Measurements from ENCODE around the gene PNISR. TPM values are rescaled to one million over a fixed set of nuclear protein-coding genes. Genes with fewer than 3 reads are reported as not detected.

PNISR gene
- total and polyA plus RNA-seq, 2 of the 13 experiments (the other 11 are each of a cell fraction or from before 2014, with no cell fraction given): 43.0 to 48.0 TPM

DNA sequence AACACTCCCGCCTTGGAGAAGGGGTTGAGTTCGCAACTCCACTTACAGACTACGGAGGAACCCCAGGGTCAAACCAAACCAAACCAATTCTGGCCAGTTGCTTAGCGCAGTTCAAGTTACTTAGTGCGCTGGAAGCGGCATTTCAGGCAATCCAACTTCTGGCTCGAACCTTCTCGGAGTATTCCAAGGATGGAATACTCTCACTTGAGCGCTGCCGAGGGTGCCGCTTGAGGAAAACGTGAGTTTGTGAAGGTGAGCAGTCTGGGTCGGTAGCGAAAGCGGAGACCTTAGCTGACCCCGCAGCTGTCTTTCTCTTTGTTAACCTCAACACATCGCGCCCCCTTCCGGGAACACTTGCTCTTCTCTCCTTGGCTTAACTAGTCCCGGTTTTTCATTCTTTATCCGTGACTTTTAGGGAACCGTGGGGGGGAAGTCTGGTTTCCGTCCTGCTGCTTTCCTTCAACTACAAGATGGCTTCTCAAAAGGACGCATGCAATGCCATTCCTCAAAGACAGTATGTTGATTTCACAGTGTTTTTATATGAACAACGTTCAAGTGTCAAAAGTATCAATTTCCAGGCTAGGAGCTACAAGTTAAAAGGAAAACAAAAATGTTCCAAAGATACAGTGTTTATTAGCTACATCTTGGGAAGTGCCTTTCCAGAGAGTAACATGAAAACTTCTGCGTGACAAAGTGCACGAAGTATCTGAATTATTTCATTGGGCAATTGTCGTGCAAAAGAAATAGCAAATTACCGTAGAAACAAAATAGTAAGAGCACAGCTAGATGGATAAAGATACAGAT, 741 bp upstream of the PNISR start (continued):
- TF ChIP-seq ATF4 (CRISPR knock-in tag; IDR thresholded peaks at IDR 0.05): no peak
- no peak for TF ChIP-seq ZBTB37 (CRISPR knock-in tag; IDR thresholded peaks at IDR 0.05)
- no peak for TF ChIP-seq ZNF83 (CRISPR knock-in tag; IDR thresholded peaks at IDR 0.05; ENCODE audit: borderline replicate concordance)
- no peak for TF ChIP-seq GZF1 (CRISPR knock-in tag; IDR thresholded peaks at IDR 0.05)
- TF ChIP-seq ZNF230 (CRISPR knock-in tag; IDR thresholded peaks at IDR 0.05): peak; percentile 69; the same call in 1 of the 2 replicates
- no peak for TF ChIP-seq ZNF383 (CRISPR knock-in tag; IDR thresholded peaks at IDR 0.05; ENCODE audit: borderline replicate concordance)
- no peak for TF ChIP-seq ZNF788 (CRISPR knock-in tag; IDR thresholded peaks at IDR 0.05; ENCODE audit: borderline replicate concordance)
- no peak for TF ChIP-seq ZNF451 (CRISPR knock-in tag; IDR thresholded peaks at IDR 0.05)
- no peak for TF ChIP-seq ZNF644 (CRISPR knock-in tag; IDR thresholded peaks at IDR 0.05; ENCODE audit: low read depth)
- TF ChIP-seq, protein P1, sequence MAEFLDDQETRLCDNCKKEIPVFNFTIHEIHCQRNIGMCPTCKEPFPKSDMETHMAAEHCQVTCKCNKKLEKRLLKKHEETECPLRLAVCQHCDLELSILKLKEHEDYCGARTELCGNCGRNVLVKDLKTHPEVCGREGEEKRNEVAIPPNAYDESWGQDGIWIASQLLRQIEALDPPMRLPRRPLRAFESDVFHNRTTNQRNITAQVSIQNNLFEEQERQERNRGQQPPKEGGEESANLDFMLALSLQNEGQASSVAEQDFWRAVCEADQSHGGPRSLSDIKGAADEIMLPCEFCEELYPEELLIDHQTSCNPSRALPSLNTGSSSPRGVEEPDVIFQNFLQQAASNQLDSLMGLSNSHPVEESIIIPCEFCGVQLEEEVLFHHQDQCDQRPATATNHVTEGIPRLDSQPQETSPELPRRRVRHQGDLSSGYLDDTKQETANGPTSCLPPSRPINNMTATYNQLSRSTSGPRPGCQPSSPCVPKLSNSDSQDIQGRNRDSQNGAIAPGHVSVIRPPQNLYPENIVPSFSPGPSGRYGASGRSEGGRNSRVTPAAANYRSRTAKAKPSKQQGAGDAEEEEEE (CRISPR knock-in tag; IDR thresholded peaks at IDR 0.05; ENCODE audit: borderline replicate concordance): no peak
- TF ChIP-seq ARHGAP35 (CRISPR knock-in tag; IDR thresholded peaks at IDR 0.05; ENCODE audit: borderline replicate concordance): no peak
- no peak for TF ChIP-seq ZNF225 (CRISPR knock-in tag; IDR thresholded peaks at IDR 0.05)
- TF ChIP-seq ZNF556 (CRISPR knock-in tag; IDR thresholded peaks at IDR 0.05; ENCODE audit: borderline replicate concordance): no peak
- TF ChIP-seq, protein P2, sequence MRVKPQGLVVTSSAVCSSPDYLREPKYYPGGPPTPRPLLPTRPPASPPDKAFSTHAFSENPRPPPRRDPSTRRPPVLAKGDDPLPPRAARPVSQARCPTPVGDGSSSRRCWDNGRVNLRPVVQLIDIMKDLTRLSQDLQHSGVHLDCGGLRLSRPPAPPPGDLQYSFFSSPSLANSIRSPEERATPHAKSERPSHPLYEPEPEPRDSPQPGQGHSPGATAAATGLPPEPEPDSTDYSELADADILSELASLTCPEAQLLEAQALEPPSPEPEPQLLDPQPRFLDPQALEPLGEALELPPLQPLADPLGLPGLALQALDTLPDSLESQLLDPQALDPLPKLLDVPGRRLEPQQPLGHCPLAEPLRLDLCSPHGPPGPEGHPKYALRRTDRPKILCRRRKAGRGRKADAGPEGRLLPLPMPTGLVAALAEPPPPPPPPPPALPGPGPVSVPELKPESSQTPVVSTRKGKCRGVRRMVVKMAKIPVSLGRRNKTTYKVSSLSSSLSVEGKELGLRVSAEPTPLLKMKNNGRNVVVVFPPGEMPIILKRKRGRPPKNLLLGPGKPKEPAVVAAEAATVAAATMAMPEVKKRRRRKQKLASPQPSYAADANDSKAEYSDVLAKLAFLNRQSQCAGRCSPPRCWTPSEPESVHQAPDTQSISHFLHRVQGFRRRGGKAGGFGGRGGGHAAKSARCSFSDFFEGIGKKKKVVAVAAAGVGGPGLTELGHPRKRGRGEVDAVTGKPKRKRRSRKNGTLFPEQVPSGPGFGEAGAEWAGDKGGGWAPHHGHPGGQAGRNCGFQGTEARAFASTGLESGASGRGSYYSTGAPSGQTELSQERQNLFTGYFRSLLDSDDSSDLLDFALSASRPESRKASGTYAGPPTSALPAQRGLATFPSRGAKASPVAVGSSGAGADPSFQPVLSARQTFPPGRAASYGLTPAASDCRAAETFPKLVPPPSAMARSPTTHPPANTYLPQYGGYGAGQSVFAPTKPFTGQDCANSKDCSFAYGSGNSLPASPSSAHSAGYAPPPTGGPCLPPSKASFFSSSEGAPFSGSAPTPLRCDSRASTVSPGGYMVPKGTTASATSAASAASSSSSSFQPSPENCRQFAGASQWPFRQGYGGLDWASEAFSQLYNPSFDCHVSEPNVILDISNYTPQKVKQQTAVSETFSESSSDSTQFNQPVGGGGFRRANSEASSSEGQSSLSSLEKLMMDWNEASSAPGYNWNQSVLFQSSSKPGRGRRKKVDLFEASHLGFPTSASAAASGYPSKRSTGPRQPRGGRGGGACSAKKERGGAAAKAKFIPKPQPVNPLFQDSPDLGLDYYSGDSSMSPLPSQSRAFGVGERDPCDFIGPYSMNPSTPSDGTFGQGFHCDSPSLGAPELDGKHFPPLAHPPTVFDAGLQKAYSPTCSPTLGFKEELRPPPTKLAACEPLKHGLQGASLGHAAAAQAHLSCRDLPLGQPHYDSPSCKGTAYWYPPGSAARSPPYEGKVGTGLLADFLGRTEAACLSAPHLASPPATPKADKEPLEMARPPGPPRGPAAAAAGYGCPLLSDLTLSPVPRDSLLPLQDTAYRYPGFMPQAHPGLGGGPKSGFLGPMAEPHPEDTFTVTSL (CRISPR knock-in tag; IDR thresholded peaks at IDR 0.05; ENCODE audit: borderline replicate concordance): no peak
- no peak for TF ChIP-seq ZNF160 (CRISPR knock-in tag; IDR thresholded peaks at IDR 0.05)
- no peak for TF ChIP-seq ZSCAN22 (CRISPR knock-in tag; IDR thresholded peaks at IDR 0.05)
- no peak for TF ChIP-seq ARNT (IDR thresholded peaks at IDR 0.05)
- no peak for TF ChIP-seq EP300 (IDR thresholded peaks at IDR 0.05; ENCODE audit: low read depth in 2 of 2, low read length in 2 of 2)
- no peak for TF ChIP-seq EP300 (CRISPR knock-in tag; IDR thresholded peaks at IDR 0.05; ENCODE audit: borderline replicate concordance)

Data from HepG2 (cell line).